Liver (tissue), 9 donors: Measurements from ENCODE around the gene GABRR3. TPM values are rescaled to one million over a fixed set of nuclear protein-coding genes. Genes with fewer than 3 reads are reported as not detected.

Source experiments
- DNase-seq: peaks from one replicate; pipeline ENCODE4 v3.0.0-alpha.2; 2017; ENCODE audit warnings: low spot score
- H3K27ac ChIP-seq, 2 donors: one replicate each; pipeline ENCODE4 v1.7.0; 2013; ENCODE audit warnings: inconsistent platforms in 2 of 2, low read length in 2 of 2, control low read depth in 1 of 2, low read depth in 1 of 2, mild to moderate bottlenecking in 1 of 2
- H3K27me3 ChIP-seq, 4 donors: one replicate each; pipeline versions ENCODE4 v1.6.1 to v1.7.0; 2013; ENCODE audit warnings: low read length in 3 of 4, inconsistent platforms in 1 of 4, mild to moderate bottlenecking in 1 of 4, moderate library complexity in 1 of 4; ENCODE audit not compliant: control insufficient read depth in 4 of 4, insufficient read depth in 4 of 4
- H3K36me3 ChIP-seq, 4 donors: one replicate each; pipeline versions ENCODE4 v1.6.1 to v1.7.0; 2013; ENCODE audit warnings: low read length in 3 of 4, mild to moderate bottlenecking in 3 of 4, low read depth in 1 of 4, moderate library complexity in 1 of 4; ENCODE audit not compliant: control insufficient read depth in 4 of 4, insufficient read depth in 3 of 4
- H3K4me1 ChIP-seq, 4 donors: one replicate each; pipeline versions ENCODE4 v1.6.1 to v1.7.0; 2013; ENCODE audit warnings: low read length in 3 of 4, mild to moderate bottlenecking in 3 of 4, moderate library complexity in 1 of 4; ENCODE audit not compliant: control insufficient read depth in 4 of 4, insufficient read depth in 4 of 4
- H3K4me3 ChIP-seq, 3 donors: one replicate each; pipeline versions ENCODE4 v1.6.1 to v1.7.0; 2013; ENCODE audit warnings: low read length in 3 of 3, control low read depth in 1 of 3, low read depth in 1 of 3, mild to moderate bottlenecking in 1 of 3
- H3K9ac ChIP-seq, 2 donors: one replicate each; pipeline ENCODE4 v1.7.0; 2013; ENCODE audit warnings: low read length in 2 of 2, mild to moderate bottlenecking in 2 of 2, moderate library complexity in 2 of 2, control low read depth in 1 of 2, low read depth in 1 of 2
- H3K9me3 ChIP-seq, 4 donors: one replicate each; pipeline versions ENCODE4 v1.6.1 to v1.7.0; 2013; ENCODE audit warnings: low read length in 3 of 4; ENCODE audit not compliant: control insufficient read depth in 4 of 4
- CTCF ChIP-seq: fragments of 150-350 bp; IDR thresholded peaks from 2 replicates; pipeline ENCODE4 v1.5.1; 2017; ENCODE audit warnings: improper control_type of control experiment, low read depth, low read length; ENCODE audit not compliant: missing input control
- EGR1 ChIP-seq, 2 donors: IDR thresholded peaks; 2 replicates each; pipeline ENCODE4 v1.6.1; 2016 to 2018; ENCODE audit warnings: antibody characterized with exemption in 2 of 2, low read depth in 2 of 2
- FOXA1 ChIP-seq: IDR thresholded peaks from 2 replicates; pipeline ENCODE4 v1.6.1; 2016; ENCODE audit warnings: antibody characterized with exemption
- FOXA2 ChIP-seq: IDR thresholded peaks from 2 replicates; pipeline ENCODE4 v1.6.1; 2016; ENCODE audit warnings: antibody characterized with exemption
- GABPA ChIP-seq, 2 donors: IDR thresholded peaks in 1 of 2; conservative IDR thresholded peaks in 1 of 2; 2 replicates each; pipeline ENCODE4 v1.6.1; 2016; ENCODE audit warnings: antibody characterized with exemption in 2 of 2, mild to moderate bottlenecking in 1 of 2, moderate library complexity in 1 of 2
- HNF4A ChIP-seq, 2 donors: conservative IDR thresholded peaks; 2 replicates each; pipeline ENCODE4 v1.6.1; 2016; ENCODE audit warnings: antibody characterized with exemption in 2 of 2, mild to moderate bottlenecking in 2 of 2
- HNF4G ChIP-seq: IDR thresholded peaks from 2 replicates; pipeline ENCODE4 v1.6.1; 2016; ENCODE audit warnings: antibody characterized with exemption
- JUND ChIP-seq, 2 donors: IDR thresholded peaks; 2 replicates each; pipeline ENCODE4 v1.6.1; 2016; ENCODE audit warnings: antibody characterized with exemption in 2 of 2
- NR2F2 ChIP-seq: IDR thresholded peaks from 2 replicates; pipeline ENCODE4 v1.6.1; 2016; ENCODE audit warnings: antibody characterized with exemption
- RAD21 ChIP-seq, 2 donors: IDR thresholded peaks; 2 replicates each; pipeline ENCODE4 v1.6.1; 2016; ENCODE audit warnings: antibody characterized with exemption in 2 of 2, mild to moderate bottlenecking in 2 of 2
- REST ChIP-seq: IDR thresholded peaks from 2 replicates; pipeline ENCODE4 v1.6.1; 2016; ENCODE audit warnings: antibody characterized with exemption, mild to moderate bottlenecking
- RXRA ChIP-seq, 2 donors: IDR thresholded peaks; 2 replicates each; pipeline ENCODE4 v1.6.1; 2017 to 2018; ENCODE audit warnings: antibody characterized with exemption in 2 of 2, mild to moderate bottlenecking in 1 of 2
- SP1 ChIP-seq: IDR thresholded peaks from 2 replicates; pipeline ENCODE4 v1.6.1; 2018; ENCODE audit warnings: antibody characterized with exemption, mild to moderate bottlenecking
- TAF1 ChIP-seq: conservative IDR thresholded peaks from 2 replicates; pipeline ENCODE4 v1.6.1; 2016; ENCODE audit warnings: antibody characterized with exemption, mild to moderate bottlenecking
- YY1 ChIP-seq: IDR thresholded peaks from 2 replicates; pipeline ENCODE4 v1.6.1; 2016; ENCODE audit warnings: antibody characterized with exemption, mild to moderate bottlenecking
- ZBTB33 ChIP-seq: IDR thresholded peaks from 2 replicates; pipeline ENCODE4 v1.6.1; 2016; ENCODE audit warnings: antibody characterized with exemption
- WGBS: extraction: QIAGEN DNeasy Blood & Tissue Kit; methylation state at CpG from one replicate; pipeline ENCODE4 v1.1.7; 2013; 5-methylcytosine and 5-hydroxymethylcytosine counted together
- polyA plus RNA-seq, 2 donors: library from polyadenylated mRNA; stranded (reverse) in 1 of 2; unstranded in 1 of 2; fragments of 200-250 nt in 1 of 2; fragments of >200 nt in 1 of 2; fragmentation: Nextera tagmentation in 1 of 2; extraction: Ambion mirVana in 1 of 2; gene quantifications; one replicate each; pipeline versions ENCODE4 v1.2.1 to v1.2.3, GENCODE V29; 2013 to 2015
- total RNA-seq, 2 donors: library from RNA; depleted of rRNA; stranded (reverse); fragments of >200 nt; gene quantifications; one replicate each; pipeline ENCODE4 v1.2.3, GENCODE V29; 2014
- TF ChIP-seq, protein P1 (sequence below): IDR thresholded peaks from 2 replicates; pipeline ENCODE4 v1.6.1; 2016; ENCODE audit warnings: antibody characterized with exemption
- TF ChIP-seq, protein P2 (sequence below): IDR thresholded peaks from 2 replicates; pipeline ENCODE4 v1.6.1; 2016; ENCODE audit warnings: antibody characterized with exemption
- donor health status: healthy.
- donor health status: healthy.
- donor health status: healthy.
- donor health status: healthy.
- donor health status: healthy.

Gene GABRR3
- total and polyA plus RNA-seq, 4 donors, result not detected

DNA sequence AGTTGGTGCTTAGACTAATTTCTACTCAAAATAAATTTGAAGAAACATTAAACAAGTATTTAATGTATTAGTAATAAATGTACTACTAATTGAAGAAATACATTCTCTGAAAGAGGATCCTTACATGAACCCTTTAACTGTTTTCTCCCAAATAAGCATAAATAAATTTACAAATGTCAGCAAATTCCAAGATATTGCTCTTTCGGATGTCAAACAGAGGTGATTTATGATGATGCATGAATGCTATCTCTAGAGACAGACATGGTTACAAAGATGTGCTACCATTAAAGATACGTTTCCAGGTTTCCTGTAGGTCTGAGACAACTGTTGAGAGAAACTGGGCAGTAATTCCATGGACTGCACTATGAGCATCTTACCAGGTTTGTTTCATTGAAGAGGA, 629 bp downstream of the GABRR3 start:
- TF ChIP-seq ZBTB33 (no peak), HNF4G (no peak), JUND (IDR thresholded peaks at IDR 0.05) (no peak), CTCF (no peak), NR2F2 (no peak), FOXA2 (no peak), FOXA1 (no peak), GABPA (IDR thresholded peaks at IDR 0.05 in 1 of 2, conservative IDR thresholded peaks at IDR 0.05 in 1 of 2) (no peak), YY1 (no peak), HNF4A (conservative IDR thresholded peaks at IDR 0.05) (no peak), TAF1 (no peak)
- TF ChIP-seq, protein P1, sequence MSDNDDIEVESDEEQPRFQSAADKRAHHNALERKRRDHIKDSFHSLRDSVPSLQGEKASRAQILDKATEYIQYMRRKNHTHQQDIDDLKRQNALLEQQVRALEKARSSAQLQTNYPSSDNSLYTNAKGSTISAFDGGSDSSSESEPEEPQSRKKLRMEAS, result no peak
- H3K4me1 ChIP-seq, result peaks cover 0 to 5% (median 2%) of the 10 kb centered on the region in 4 donors
- 57% methylated on average over 2 of the region's 2 CpGs for WGBS
- H3K4me3 ChIP-seq, result no peak overlapping the region
- H3K9me3 ChIP-seq, result no peaks in the 10 kb centered on the region
- H3K9ac ChIP-seq, result no peak overlapping the region
- H3K27me3 ChIP-seq, result peaks cover 0 to 16% (median 3%) of the 10 kb centered on the region in 4 donors
- H3K36me3 ChIP-seq, result no peaks in the 10 kb centered on the region
- no peak for DNase-seq
- H3K27ac ChIP-seq, result no peak overlapping the region

DNA sequence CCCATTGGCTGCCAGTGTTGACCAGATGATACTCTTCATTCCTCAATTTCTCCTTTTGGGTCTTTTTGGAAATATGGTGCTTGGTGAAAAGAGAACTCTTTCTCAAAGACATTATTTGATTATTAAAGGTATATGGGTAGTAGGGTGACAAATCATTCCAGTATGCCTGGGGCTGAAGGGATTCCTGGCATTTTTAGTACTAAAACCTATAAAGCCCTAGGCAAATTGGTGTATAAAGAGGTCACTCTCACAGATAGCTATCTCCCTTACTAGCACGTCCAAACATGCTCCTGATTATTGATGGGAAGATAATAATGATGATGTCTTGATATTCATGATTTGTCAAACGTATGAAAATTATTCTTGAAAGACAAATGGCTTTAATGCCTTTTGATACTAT, 1.1 kb downstream of the GABRR3 start:
- TF ChIP-seq RXRA (IDR thresholded peaks at IDR 0.05), result no peak
- TF ChIP-seq, protein P1, result no peak
- no peak for TF ChIP-seq RAD21 (IDR thresholded peaks at IDR 0.05)
- TF ChIP-seq SP1, result no peak
- TF ChIP-seq HNF4G, result no peak
- TF ChIP-seq, protein P2, sequence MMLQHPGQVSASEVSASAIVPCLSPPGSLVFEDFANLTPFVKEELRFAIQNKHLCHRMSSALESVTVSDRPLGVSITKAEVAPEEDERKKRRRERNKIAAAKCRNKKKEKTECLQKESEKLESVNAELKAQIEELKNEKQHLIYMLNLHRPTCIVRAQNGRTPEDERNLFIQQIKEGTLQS, result no peak
- TF ChIP-seq REST, result no peak
- TF ChIP-seq GABPA (IDR thresholded peaks at IDR 0.05 in 1 of 2, conservative IDR thresholded peaks at IDR 0.05 in 1 of 2), result no peak
- no peak for TF ChIP-seq HNF4A (conservative IDR thresholded peaks at IDR 0.05)
- no peak for TF ChIP-seq EGR1 (IDR thresholded peaks at IDR 0.05; ENCODE audit: low read depth in 2 of 2)
- Histone ChIP-seq H3K36me3 (no peaks in the 10 kb centered on the region), H3K4me1 (peaks cover 0 to under 1% (median 0%) of the 10 kb centered on the region in 4 donors), H3K27me3 (peaks cover 0 to 16% (median 3%) of the 10 kb centered on the region in 4 donors), H3K9me3 (no peaks in the 10 kb centered on the region), H3K9ac (no peak overlapping the region), H3K4me3 (no peak overlapping the region), H3K27ac (no peak overlapping the region)
- WGBS, result 62% methylated on average over 2 of the region's 2 CpGs
- no peak for DNase-seq
